AG04450 (cell line): ENCODE measurements around the gene ACSL4. TPM values are rescaled to one million over a fixed set of nuclear protein-coding genes. Genes with fewer than 3 reads are reported as not detected.
"Not testable (repeated sequence)": the region's sequence is repeated elsewhere in the genome, so short reads cannot be mapped to it uniquely, and the experiment has no call there.

ENCODE experiments used
- CTCF ChIA-PET: fragments of 300-600, 350-600 bp; formaldehyde crosslinking; extraction: SDS; loops from one replicate; lab custom pipeline; 2022; ENCODE audit warnings: antibody characterized with exemption, inconsistent platforms; lab: Charles Lee
- POLR2A ChIA-PET: fragments of 350-600 bp; formaldehyde crosslinking; extraction: SDS; loops from one replicate; lab custom pipeline; 2021; ENCODE audit warnings: antibody characterized with exemption, inconsistent platforms; lab: Yijun Ruan, JAX
- DNase-seq: peaks from one replicate; pipeline ENCODE4 v3.0.0-alpha.2; 2011; ENCODE audit warnings: low read depth, low spot score
- H3K27ac ChIP-seq: one replicate; pipeline ENCODE4 v1.5.1; 2012; ENCODE audit warnings: low read depth, low read length, control low read depth
- H3K27me3 ChIP-seq: one replicate; pipeline ENCODE4 v1.6.0; 2012; ENCODE audit warnings: low read length; ENCODE audit not compliant: control insufficient read depth, insufficient read depth
- H3K4me3 ChIP-seq: 2 replicates; pipeline ENCODE4 v1.5.1; 2011; ENCODE audit warnings: mild to moderate bottlenecking, low read depth, low read length, control low read depth
- H3K9me3 ChIP-seq: 2 replicates; pipeline ENCODE4 v1.5.1; 2012; ENCODE audit warnings: low read length; ENCODE audit not compliant: control insufficient read depth, insufficient read depth
- polyA plus RNA-seq: library from polyadenylated mRNA; depleted of rRNA; stranded (reverse); fragments of >200 nt; gene quantifications from 2 replicates; pipeline ENCODE4 v1.2.3, GENCODE V29; 2011
- TF ChIP-seq, protein P1 (sequence below): IDR thresholded peaks from 2 replicates; pipeline ENCODE4 v1.5.1; 2011; ENCODE audit warnings: low read depth, low read length, control low read depth, inconsistent platforms

The ACSL4 gene
- polyA plus RNA-seq, 1 experiment = 157 TPM

DNA sequence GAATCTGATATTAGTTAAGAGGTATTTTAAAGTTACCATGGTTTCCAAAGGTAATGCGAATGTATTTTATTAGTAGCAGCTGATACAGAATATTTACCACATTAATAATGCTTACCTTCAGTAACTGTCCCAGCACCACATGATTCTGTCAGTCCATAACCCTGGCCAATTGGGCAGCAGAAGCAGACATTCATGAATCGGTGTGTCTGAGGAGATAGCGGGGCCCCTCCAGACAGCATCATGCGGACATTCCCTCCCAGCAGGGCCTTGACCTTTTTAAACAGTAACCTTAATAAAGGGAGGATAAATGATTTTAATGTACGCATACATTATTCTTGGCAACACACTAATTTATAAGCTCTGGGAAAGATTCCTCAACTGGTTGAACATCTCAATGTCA is 65.1 kb downstream of the ACSL4 start:
- no peak for DNase-seq
- Histone ChIP-seq H3K4me3 (no peak overlapping the region), H3K27me3 (no peaks in the 10 kb centered on the region), H3K9me3 (no peaks in the 10 kb centered on the region), H3K27ac (no peak overlapping the region)
- ChIA-PET POLR2A (no interaction called here), CTCF (interaction anchor here (1.0 kb wide), 1 partner anchor 223 kb away, joined by 3 read pairs; no protein-coding TSS in a partner anchor)
- TF ChIP-seq, protein P1, sequence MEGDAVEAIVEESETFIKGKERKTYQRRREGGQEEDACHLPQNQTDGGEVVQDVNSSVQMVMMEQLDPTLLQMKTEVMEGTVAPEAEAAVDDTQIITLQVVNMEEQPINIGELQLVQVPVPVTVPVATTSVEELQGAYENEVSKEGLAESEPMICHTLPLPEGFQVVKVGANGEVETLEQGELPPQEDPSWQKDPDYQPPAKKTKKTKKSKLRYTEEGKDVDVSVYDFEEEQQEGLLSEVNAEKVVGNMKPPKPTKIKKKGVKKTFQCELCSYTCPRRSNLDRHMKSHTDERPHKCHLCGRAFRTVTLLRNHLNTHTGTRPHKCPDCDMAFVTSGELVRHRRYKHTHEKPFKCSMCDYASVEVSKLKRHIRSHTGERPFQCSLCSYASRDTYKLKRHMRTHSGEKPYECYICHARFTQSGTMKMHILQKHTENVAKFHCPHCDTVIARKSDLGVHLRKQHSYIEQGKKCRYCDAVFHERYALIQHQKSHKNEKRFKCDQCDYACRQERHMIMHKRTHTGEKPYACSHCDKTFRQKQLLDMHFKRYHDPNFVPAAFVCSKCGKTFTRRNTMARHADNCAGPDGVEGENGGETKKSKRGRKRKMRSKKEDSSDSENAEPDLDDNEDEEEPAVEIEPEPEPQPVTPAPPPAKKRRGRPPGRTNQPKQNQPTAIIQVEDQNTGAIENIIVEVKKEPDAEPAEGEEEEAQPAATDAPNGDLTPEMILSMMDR = no peak

DNA sequence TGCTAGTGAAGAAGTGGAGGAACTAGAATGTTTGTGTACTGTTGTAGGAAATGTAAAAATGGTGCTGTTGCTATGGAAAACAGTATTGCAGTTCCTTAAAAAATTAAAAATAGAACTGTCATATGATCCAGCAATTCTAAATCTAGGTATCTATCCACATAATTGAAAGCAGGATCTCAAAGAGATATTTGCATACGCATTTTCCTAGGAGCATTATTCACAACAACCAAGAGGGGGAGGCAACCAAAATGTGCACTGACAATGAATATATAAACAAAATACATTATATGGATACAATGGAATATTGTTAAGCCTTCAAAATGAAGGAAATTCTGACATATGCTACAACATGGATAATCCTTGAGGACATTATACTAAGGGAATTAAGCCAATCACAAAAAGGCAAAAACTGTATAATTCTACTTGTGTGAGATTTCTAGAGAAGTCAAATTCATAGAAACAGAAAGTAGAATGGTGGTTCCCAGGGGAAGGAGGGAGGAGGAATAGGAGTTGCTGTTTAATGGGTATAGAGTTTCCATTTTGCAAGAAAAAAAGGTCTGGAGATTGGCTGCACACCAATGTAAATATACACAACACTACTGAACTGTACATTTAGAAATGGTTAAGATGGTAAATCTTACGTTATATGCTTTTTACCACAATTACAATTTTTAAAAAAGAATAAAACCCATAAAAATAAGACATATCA is 72.5 kb downstream of the ACSL4 start:
- H3K4me3 ChIP-seq = no peak overlapping the region
- H3K27ac ChIP-seq = no peak overlapping the region
- H3K27me3 ChIP-seq = no peaks in the 10 kb centered on the region
- H3K9me3 ChIP-seq = no peaks in the 10 kb centered on the region
- TF ChIP-seq, protein P1 = no peak
- ChIA-PET CTCF (no interaction called here), POLR2A (no interaction called here)
- no peak for DNase-seq

DNA sequence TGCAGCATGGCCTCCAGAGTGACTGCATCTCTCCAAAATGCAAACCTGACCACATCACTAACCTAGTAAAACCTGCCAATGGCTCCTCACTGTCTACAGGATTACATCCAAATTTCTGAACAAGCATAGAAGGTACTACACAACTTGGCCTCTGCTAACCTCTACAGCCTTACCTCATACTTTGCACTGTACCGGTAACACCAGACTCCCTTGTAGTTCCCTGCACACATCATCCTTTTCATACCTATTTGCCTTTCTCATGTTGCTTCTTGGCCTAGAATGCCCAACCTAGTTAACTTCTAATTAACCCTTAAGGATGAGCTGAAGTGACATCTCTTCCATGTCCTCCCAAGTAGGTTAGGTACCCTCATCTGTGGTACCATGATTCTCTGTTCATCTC is 74.7 kb downstream of the ACSL4 start:
- ChIA-PET CTCF (interaction anchor here (0.6 kb wide), 1 partner anchor 232 kb away, joined by 3 read pairs; no protein-coding TSS in a partner anchor), POLR2A (no interaction called here)
- no peak for DNase-seq
- Histone ChIP-seq H3K4me3 (no peak overlapping the region), H3K27me3 (no peaks in the 10 kb centered on the region), H3K9me3 (no peaks in the 10 kb centered on the region), H3K27ac (no peak overlapping the region)
- TF ChIP-seq, protein P1 = no peak

DNA sequence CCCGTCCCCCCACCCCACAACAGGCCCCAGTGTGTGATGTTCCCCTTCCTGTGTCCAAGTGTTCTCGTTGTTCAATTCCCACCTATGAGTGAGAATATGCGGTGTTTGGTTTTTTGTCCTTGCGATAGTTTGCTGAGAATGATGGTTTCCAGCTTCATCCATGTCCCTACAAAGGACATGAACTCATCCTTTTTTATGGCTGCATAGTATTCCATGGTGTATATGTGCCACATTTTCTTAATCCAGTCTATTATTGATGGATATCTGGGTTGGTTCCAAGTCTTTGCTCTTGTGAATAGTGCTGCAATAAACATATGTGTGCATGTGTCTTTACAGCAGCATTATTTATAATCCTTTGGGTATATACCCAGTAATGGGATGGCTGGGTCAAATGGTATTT is 75.7 kb downstream of the ACSL4 start:
- H3K27me3 ChIP-seq, CTCF ChIA-PET, H3K9me3 ChIP-seq, H3K27ac ChIP-seq, POLR2A ChIA-PET, H3K4me3 ChIP-seq, DNase-seq: not testable (repeated sequence)

DNA sequence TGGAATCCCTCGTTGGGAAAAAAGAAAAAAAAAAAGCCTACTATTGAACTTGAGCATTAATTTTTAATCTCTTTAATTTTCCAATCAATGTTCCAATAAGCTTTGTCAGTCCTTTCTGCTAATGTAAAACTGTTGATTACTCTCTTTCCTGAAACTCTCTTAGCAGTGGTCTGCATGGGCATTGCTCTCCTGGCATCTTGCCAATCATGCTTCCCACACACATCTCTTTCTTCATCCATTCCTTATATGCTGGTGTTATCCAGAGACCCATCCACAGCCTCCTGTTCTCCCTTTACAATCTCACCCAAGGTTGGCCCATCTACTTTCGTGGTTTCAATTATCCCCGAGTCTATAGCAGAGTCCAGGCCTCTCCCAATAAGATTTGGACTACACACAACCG is 76.3 kb downstream of the ACSL4 start:
- H3K27me3 ChIP-seq = no peaks in the 10 kb centered on the region
- ChIA-PET POLR2A (no interaction called here), CTCF (interaction anchor here (1.5 kb wide), 1 partner anchor 200 kb away, joined by 3 read pairs; no protein-coding TSS in a partner anchor)
- TF ChIP-seq, protein P1 = no peak
- no peaks in the 10 kb centered on the region for H3K9me3 ChIP-seq
- no peak overlapping the region for H3K4me3 ChIP-seq
- DNase-seq = no peak
- H3K27ac ChIP-seq = no peak overlapping the region
